Panc1 (cell line): Measurements from ENCODE around the gene WNT9A. TPM values are rescaled to one million over a fixed set of nuclear protein-coding genes. Genes with fewer than 3 reads are reported as not detected.

Experiments used
- ATAC-seq: fragments of 200-7000 bp; cut with Tn5 transposase; 2 replicates; pipeline ENCODE4 v1.9.1; 2020; ENCODE audit warnings: mild to moderate bottlenecking, moderate library complexity
- BruUV-seq: library from RNA; stranded (reverse); fragments of 400-500 nt; replicated peaks from 2 replicates; lab custom pipeline; 2021; lab: Mats Ljungman, UMichigan
- CTCF ChIA-PET: fragments of 300-600 bp; sonication (Branson Sonifier 250); formaldehyde crosslinking; loops from one replicate; lab custom pipeline; 2022; ENCODE audit warnings: antibody characterized with exemption; lab: Charles Lee
- POLR2A ChIA-PET: fragments of 300-600 bp; sonication (Branson Sonifier 250); formaldehyde crosslinking; loops from one replicate; lab custom pipeline; 2022; ENCODE audit warnings: antibody characterized with exemption; lab: Charles Lee
- DNase-seq: peaks from one replicate; pipeline ENCODE4 v3.0.0-alpha.2; 2010; ENCODE audit warnings: low read depth, low spot score
- H3K27ac ChIP-seq: 2 replicates; pipeline ENCODE4 v1.5.1; 2011; ENCODE audit warnings: mild to moderate bottlenecking, low read length, inconsistent platforms
- H3K27me3 ChIP-seq: fragments of 200-500 bp; sonication (Bioruptor generic); 2 replicates; pipeline ENCODE4 v1.6.0; 2014; ENCODE audit warnings: low read length, inconsistent platforms; ENCODE audit not compliant: control insufficient read depth, insufficient read depth
- H3K36me3 ChIP-seq: fragments of 200-500 bp; sonication (Bioruptor generic); 2 replicates; pipeline ENCODE4 v1.5.1; 2014; ENCODE audit warnings: inconsistent platforms, mild to moderate bottlenecking, low read length, moderate library complexity; ENCODE audit not compliant: control insufficient read depth, insufficient read depth
- H3K4me1 ChIP-seq: 2 replicates; pipeline ENCODE4 v1.5.1; 2011; ENCODE audit warnings: inconsistent platforms, mild to moderate bottlenecking, low read length, moderate library complexity; ENCODE audit not compliant: control insufficient read depth, insufficient read depth
- H3K4me3 ChIP-seq, 2 experiments: 2 replicates each; pipeline ENCODE4 v1.5.1; 2011 to 2012; ENCODE audit warnings: low read depth in 2 of 2, low read length in 2 of 2, mild to moderate bottlenecking in 2 of 2, inconsistent platforms in 1 of 2, moderate library complexity in 1 of 2
- H3K9me3 ChIP-seq: fragments of 200-500 bp; sonication (Bioruptor generic); 2 replicates; pipeline ENCODE4 v1.5.1; 2014; ENCODE audit warnings: low read depth, mild to moderate bottlenecking, inconsistent platforms, low read length, moderate library complexity; ENCODE audit not compliant: control insufficient read depth, insufficient read depth
- CTCF ChIP-seq: fragments of 450-650 bp; IDR thresholded peaks from 2 replicates; pipeline ENCODE4 v1.5.1; 2017; ENCODE audit warnings: mild to moderate bottlenecking
- POLR2AphosphoS5 ChIP-seq: IDR thresholded peaks from 2 replicates; pipeline ENCODE4 v1.6.1; 2012; ENCODE audit warnings: mild to moderate bottlenecking, low read depth, low read length, moderate library complexity
- SIN3A ChIP-seq: IDR thresholded peaks from 2 replicates; pipeline ENCODE4 v1.6.1; 2012; ENCODE audit warnings: low read depth, mild to moderate bottlenecking, low read length, moderate library complexity, borderline replicate concordance; ENCODE audit not compliant: insufficient read depth
- TCF7L2 ChIP-seq: IDR thresholded peaks from 2 replicates; pipeline ENCODE4 v1.6.1; 2011; ENCODE audit warnings: mild to moderate bottlenecking, low read depth, low read length, inconsistent platforms
- in situ Hi-C: cut with HindIII; loops from 2 replicates; pipeline ENCODE4 v1.10.0; 2016; ENCODE audit warnings: low sequenced_read_pairs, low pct_unique_long_range_greater_than_20kb
- intact Hi-C: fragments of 100-400 bp; cut with micrococcal nuclease; formaldehyde crosslinking; loops from one replicate; pipeline ENCODE4 v1.10.0; 2022; ENCODE audit not compliant: unreplicated experiment
- total RNA-seq: library from RNA; stranded (reverse); gene quantifications from one replicate; pipeline ENCODE4 v1.2.1, GENCODE V29; 2021; ENCODE audit not compliant: unreplicated experiment
- TF ChIP-seq, protein P1 (sequence below), 2 experiments: IDR thresholded peaks; 2 replicates each; pipeline ENCODE4 v1.6.1; 2011 to 2012; ENCODE audit warnings: low read depth in 2 of 2, control low read depth in 1 of 2, low read length in 1 of 2, mild to moderate bottlenecking in 1 of 2, moderate library complexity in 1 of 2; ENCODE audit not compliant: insufficient read depth in 1 of 2

WNT9A gene
- total RNA-seq, 1 experiment from 2014 or later, result 26.5 TPM

- in situ Hi-C loops, result no loop called here
- DNase-seq (no peak), ATAC-seq (no peak)
- no peaks in the 10 kb centered on the region for H3K4me1 ChIP-seq
- intact Hi-C loops, result no loop called here
- ChIA-PET POLR2A (no interaction called here), CTCF (no interaction called here)
- no TSS peak for BruUV-seq
- no peaks in the 10 kb centered on the region for H3K9me3 ChIP-seq
- H3K4me3 ChIP-seq, result no peak overlapping the region
- H3K27me3 ChIP-seq, result peaks cover 6% of the 10 kb centered on the region; the same call in 1 of the 2 replicates
- no peaks in the 10 kb centered on the region for H3K36me3 ChIP-seq
- TF ChIP-seq, protein P1, sequence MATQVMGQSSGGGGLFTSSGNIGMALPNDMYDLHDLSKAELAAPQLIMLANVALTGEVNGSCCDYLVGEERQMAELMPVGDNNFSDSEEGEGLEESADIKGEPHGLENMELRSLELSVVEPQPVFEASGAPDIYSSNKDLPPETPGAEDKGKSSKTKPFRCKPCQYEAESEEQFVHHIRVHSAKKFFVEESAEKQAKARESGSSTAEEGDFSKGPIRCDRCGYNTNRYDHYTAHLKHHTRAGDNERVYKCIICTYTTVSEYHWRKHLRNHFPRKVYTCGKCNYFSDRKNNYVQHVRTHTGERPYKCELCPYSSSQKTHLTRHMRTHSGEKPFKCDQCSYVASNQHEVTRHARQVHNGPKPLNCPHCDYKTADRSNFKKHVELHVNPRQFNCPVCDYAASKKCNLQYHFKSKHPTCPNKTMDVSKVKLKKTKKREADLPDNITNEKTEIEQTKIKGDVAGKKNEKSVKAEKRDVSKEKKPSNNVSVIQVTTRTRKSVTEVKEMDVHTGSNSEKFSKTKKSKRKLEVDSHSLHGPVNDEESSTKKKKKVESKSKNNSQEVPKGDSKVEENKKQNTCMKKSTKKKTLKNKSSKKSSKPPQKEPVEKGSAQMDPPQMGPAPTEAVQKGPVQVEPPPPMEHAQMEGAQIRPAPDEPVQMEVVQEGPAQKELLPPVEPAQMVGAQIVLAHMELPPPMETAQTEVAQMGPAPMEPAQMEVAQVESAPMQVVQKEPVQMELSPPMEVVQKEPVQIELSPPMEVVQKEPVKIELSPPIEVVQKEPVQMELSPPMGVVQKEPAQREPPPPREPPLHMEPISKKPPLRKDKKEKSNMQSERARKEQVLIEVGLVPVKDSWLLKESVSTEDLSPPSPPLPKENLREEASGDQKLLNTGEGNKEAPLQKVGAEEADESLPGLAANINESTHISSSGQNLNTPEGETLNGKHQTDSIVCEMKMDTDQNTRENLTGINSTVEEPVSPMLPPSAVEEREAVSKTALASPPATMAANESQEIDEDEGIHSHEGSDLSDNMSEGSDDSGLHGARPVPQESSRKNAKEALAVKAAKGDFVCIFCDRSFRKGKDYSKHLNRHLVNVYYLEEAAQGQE (IDR thresholded peaks at IDR 0.05; ENCODE audit: insufficient read depth in 1 of 2, low read depth in 2 of 2, low read length in 1 of 2), result no peak
- TF ChIP-seq SIN3A (no peak), TCF7L2 (no peak), CTCF (no peak), POLR2AphosphoS5 (no peak)
- no peak overlapping the region for H3K27ac ChIP-seq
Measured at GRCh38 chr1:227959325-227959860, 11.7 kb upstream of the WNT9A start.

DNA sequence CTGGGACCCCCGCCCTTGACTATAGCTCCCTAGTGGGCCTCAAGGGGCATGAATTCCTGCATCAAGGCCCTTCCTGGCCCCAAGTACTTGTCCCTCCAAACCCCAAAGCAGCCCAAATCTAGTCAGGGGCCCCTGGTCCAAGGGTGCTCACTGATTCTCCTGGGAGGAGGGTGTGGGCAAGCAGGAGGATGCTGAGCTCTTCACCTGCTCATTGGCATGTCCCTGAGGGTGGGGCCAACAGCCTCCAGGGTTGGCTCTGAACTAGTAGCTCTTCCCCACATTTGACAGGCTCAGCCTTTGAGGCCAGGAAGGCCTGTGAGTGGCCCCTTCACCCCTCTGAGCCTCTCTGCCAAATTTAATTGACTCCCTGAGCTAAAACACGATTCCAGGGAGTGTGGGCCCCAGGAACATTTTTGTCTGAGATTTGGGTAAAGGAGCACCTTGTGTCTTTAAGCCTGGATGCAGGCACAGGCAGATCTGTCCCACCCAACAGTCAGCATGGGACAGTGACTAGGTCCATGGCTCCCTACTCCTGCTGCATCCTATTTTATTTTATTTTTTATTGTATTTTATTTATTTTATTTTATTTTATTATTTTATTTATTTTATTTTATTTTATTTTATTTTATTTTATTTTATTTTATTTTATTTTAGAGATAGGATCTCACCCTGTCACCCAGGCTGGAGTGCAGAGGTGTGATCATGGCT is 11.0 kb upstream of the WNT9A start:
- Histone ChIP-seq H3K36me3 (no peaks in the 10 kb centered on the region), H3K4me3 (no peak overlapping the region), H3K27me3 (peaks cover 6% of the 10 kb centered on the region; the same call in 1 of the 2 replicates), H3K27ac (no peak overlapping the region), H3K9me3 (no peaks in the 10 kb centered on the region), H3K4me1 (no peaks in the 10 kb centered on the region)
- intact Hi-C loops, result no loop called here
- in situ Hi-C loops, result no loop called here
- TF ChIP-seq TCF7L2 (no peak), CTCF (no peak), POLR2AphosphoS5 (no peak), SIN3A (no peak)
- TF ChIP-seq, protein P1 (IDR thresholded peaks at IDR 0.05; ENCODE audit: insufficient read depth in 1 of 2, low read depth in 2 of 2, low read length in 1 of 2), result no peak
- ChIA-PET CTCF (interaction anchor here (0.5 kb wide), 1 partner anchor 153 kb away, joined by 9 read pairs; no protein-coding TSS in a partner anchor), POLR2A (no interaction called here)
- no peak for ATAC-seq
- DNase-seq, result no peak
- BruUV-seq, result no TSS peak
